Ishikawa (cell line): ENCODE results near the gene RIMBP2.

Source experiments
- RAD21 ChIP-seq: IDR thresholded peaks from 2 replicates; pipeline ENCODE4 v1.6.1; 2012; ENCODE audit warnings: low read depth
- TF ChIP-seq, protein P1 (sequence below): IDR thresholded peaks from 2 replicates; pipeline ENCODE4 v1.6.1; 2012; ENCODE audit warnings: low read depth, mild to moderate bottlenecking

DNA sequence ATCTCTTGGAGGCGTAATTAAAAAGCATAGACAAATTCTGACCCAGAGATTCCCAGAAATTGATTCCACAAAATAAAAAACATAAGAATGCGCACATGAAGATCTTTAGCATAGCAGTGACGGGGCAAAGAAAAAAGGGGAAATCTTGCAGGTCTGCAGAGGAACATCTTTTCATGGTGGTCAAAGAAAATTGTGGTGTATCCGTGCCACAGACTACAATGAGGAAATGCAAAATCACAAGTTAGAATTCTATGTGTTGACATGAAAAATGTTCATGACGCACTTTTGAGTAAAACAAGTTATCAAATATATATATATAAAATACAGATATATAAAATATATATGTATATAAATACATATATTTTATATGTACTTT, 101.6 kb downstream of the RIMBP2 start:
- TF ChIP-seq RAD21, result no peak
- TF ChIP-seq, protein P1, sequence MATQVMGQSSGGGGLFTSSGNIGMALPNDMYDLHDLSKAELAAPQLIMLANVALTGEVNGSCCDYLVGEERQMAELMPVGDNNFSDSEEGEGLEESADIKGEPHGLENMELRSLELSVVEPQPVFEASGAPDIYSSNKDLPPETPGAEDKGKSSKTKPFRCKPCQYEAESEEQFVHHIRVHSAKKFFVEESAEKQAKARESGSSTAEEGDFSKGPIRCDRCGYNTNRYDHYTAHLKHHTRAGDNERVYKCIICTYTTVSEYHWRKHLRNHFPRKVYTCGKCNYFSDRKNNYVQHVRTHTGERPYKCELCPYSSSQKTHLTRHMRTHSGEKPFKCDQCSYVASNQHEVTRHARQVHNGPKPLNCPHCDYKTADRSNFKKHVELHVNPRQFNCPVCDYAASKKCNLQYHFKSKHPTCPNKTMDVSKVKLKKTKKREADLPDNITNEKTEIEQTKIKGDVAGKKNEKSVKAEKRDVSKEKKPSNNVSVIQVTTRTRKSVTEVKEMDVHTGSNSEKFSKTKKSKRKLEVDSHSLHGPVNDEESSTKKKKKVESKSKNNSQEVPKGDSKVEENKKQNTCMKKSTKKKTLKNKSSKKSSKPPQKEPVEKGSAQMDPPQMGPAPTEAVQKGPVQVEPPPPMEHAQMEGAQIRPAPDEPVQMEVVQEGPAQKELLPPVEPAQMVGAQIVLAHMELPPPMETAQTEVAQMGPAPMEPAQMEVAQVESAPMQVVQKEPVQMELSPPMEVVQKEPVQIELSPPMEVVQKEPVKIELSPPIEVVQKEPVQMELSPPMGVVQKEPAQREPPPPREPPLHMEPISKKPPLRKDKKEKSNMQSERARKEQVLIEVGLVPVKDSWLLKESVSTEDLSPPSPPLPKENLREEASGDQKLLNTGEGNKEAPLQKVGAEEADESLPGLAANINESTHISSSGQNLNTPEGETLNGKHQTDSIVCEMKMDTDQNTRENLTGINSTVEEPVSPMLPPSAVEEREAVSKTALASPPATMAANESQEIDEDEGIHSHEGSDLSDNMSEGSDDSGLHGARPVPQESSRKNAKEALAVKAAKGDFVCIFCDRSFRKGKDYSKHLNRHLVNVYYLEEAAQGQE, result no peak
